Sciatic nerve (tissue), 2 donors: ENCODE measurements around the gene UBQLN1. TPM values are rescaled to one million over a fixed set of nuclear protein-coding genes. Genes with fewer than 3 reads are reported as not detected.

Source experiments
- ATAC-seq: fragments of 200-7000 bp; cut with Tn5 transposase; one replicate; pipeline ENCODE4 v1.9.1; 2020; ENCODE audit warnings: mild to moderate bottlenecking, moderate library complexity
- DNase-seq: peaks from one replicate; pipeline ENCODE4 v3.0.0-alpha.2; 2020; ENCODE audit warnings: low spot score
- intact Hi-C: fragments of 100-400 bp; cut with DNase I; formaldehyde crosslinking; loops from one replicate; pipeline ENCODE4 v1.14.2; 2022
- total RNA-seq: library from RNA; stranded (reverse); fragmentation: NEBNext Ultra II Directional; extraction: Animal tissue kit (Norgen Biotek cat#: 25700); gene quantifications from one replicate; pipeline ENCODE4 v1.2.1, GENCODE V29; 2021
- donor health status: DM: no; HTN: no; CAD: no.
- donor health status: DM: no; HTN: no; CAD: no.

The UBQLN1 gene
- total RNA-seq, 1 donor from 2014 or later: 88.0 TPM

GRCh38 chr9:83699615-83700014 is 8.1 kb downstream of the UBQLN1 start:
- ATAC-seq (no peak), DNase-seq (no peak)
- intact Hi-C loops: no loop called here

- DNase-seq: no peak
- intact Hi-C loops: no loop called here
- ATAC-seq: no peak
Measured at GRCh38 chr9:83698976-83699585, 8.7 kb downstream of the UBQLN1 start.

GRCh38 chr9:83691492-83691891 is 16.3 kb downstream of the UBQLN1 start:
- DNase-seq (no peak), ATAC-seq (no peak)
- intact Hi-C loops: no loop called here

GRCh38 chr9:83688921-83689320 is 18.8 kb downstream of the UBQLN1 start:
- DNase-seq: no peak
- intact Hi-C loops: no loop called here
- no peak for ATAC-seq

- ATAC-seq (no peak), DNase-seq (no peak)
- intact Hi-C loops: no loop called here
Measured at GRCh38 chr9:83681490-83681889, 26.3 kb downstream of the UBQLN1 start.

- no peak for DNase-seq
- ATAC-seq: no peak
- intact Hi-C loops: no loop called here
Measured at GRCh38 chr9:83680233-83680632, 27.5 kb downstream of the UBQLN1 start.

GRCh38 chr9:83677596-83677995 is 30.2 kb downstream of the UBQLN1 start:
- ATAC-seq (no peak), DNase-seq (no peak)
- intact Hi-C loops: no loop called here

- ATAC-seq (no peak), DNase-seq (no peak)
- intact Hi-C loops: no loop called here
Measured at GRCh38 chr9:83675466-83675865, 32.3 kb downstream of the UBQLN1 start.

- ATAC-seq: no peak
- intact Hi-C loops: no loop called here
- no peak for DNase-seq
Measured at GRCh38 chr9:83671451-83671850, 36.3 kb downstream of the UBQLN1 start.

GRCh38 chr9:83670381-83670780 is 37.4 kb downstream of the UBQLN1 start:
- DNase-seq: no peak
- intact Hi-C loops: no loop called here
- no peak for ATAC-seq

- intact Hi-C loops: no loop called here
- no peak for ATAC-seq
- DNase-seq: no peak
Measured at GRCh38 chr9:83669067-83669466, 38.7 kb downstream of the UBQLN1 start.

GRCh38 chr9:83665580-83666200 is 42.1 kb downstream of the UBQLN1 start:
- ATAC-seq (no peak), DNase-seq (no peak)
- intact Hi-C loops: no loop called here

- DNase-seq: no peak
- intact Hi-C loops: no loop called here
- no peak for ATAC-seq
Measured at GRCh38 chr9:83662933-83663332, 44.8 kb downstream of the UBQLN1 start.

GRCh38 chr9:83656952-83657351 is 50.8 kb downstream of the UBQLN1 start:
- DNase-seq (no peak), ATAC-seq (no peak)
- intact Hi-C loops: no loop called here

- intact Hi-C loops: no loop called here
- DNase-seq (no peak), ATAC-seq (no peak)
Measured at GRCh38 chr9:83656032-83656680, 51.6 kb downstream of the UBQLN1 start.

- no peak for ATAC-seq
Measured at GRCh38 chr9:83655433-83655832, 52.3 kb downstream of the UBQLN1 start.

GRCh38 chr9:83652433-83652832 is 55.3 kb downstream of the UBQLN1 start:
- intact Hi-C loops: no loop called here
- DNase-seq (no peak), ATAC-seq (no peak)

More at GRCh38 chr9:83655433-83655832, 52.3 kb downstream of the UBQLN1 start:
- no peak for DNase-seq
- intact Hi-C loops: no loop called here

GRCh38 chr9:83651558-83651957 is 56.2 kb downstream of the UBQLN1 start:
- ATAC-seq (no peak), DNase-seq (no peak)
- intact Hi-C loops: no loop called here

GRCh38 chr9:83649515-83649914 is 58.2 kb downstream of the UBQLN1 start:
- DNase-seq (no peak), ATAC-seq (no peak)
- intact Hi-C loops: no loop called here

GRCh38 chr9:83649080-83649479 is 58.7 kb downstream of the UBQLN1 start:
- intact Hi-C loops: no loop called here
- DNase-seq: peak; percentile 82
- ATAC-seq: peak; percentile 80
